Measurements from ENCODE around the gene PROCA1.

GRCh38 chr17:28702026-28702751 lies 9.5 kb downstream of the PROCA1 start:
- TF ChIP-seq CTCF (IDR thresholded peaks at IDR 0.05): no peak
- no peak for TF ChIP-seq POLR2A (IDR thresholded peaks at IDR 0.05)

All from adrenal gland (tissue), 5 donors.